K562 (cell line): ENCODE data around the gene FATE1. TPM values are rescaled to one million over a fixed set of nuclear protein-coding genes. Genes with fewer than 3 reads are reported as not detected.

Source experiments
- ATAC-seq: fragments of 200-7000 bp; cut with Tn5 transposase; 3 replicates; pipeline ENCODE4 v1.9.1; 2020; ENCODE audit warnings: moderate library complexity
- BruUV-seq: library from RNA; stranded (reverse); fragments of 400-500 nt; replicated peaks from 2 replicates; lab custom pipeline; 2021; lab: Mats Ljungman, UMichigan
- CTCF ChIA-PET: fragments of 300-600 bp; formaldehyde crosslinking; extraction: SDS; loops from one replicate; lab custom pipeline; 2021; ENCODE audit warnings: low intra/inter-chr PET ratio; lab: Yijun Ruan, JAX
- POLR2A ChIA-PET: fragments of 300-600, 350-650 bp; sonication (Branson Sonifier 250); formaldehyde crosslinking; extraction: SDS; loops from one replicate; lab custom pipeline; 2021; ENCODE audit warnings: antibody characterized with exemption, inconsistent platforms; lab: Yijun Ruan, JAX
- DNase-seq, 4 experiments: peaks; one replicate each; pipeline versions ENCODE4 v3.0.0 to v3.0.0-alpha.2; 2011 to 2018; ENCODE audit warnings: low spot score in 3 of 4, mixed read lengths in 3 of 4; ENCODE audit errors: extremely low read depth in 1 of 4
- FAIRE-seq: peaks from 2 replicates; lab custom pipeline; 2011; peaks lifted over from hg19 to GRCh38; lab: Jason Lieb, UNC
- H2AFZ ChIP-seq: 2 replicates; pipeline ENCODE4 v1.6.0; 2011; ENCODE audit warnings: low read depth, low read length, control low read depth, inconsistent platforms
- H3K27ac ChIP-seq: fragments of 200-600 bp; 3 replicates; pipeline ENCODE4 v1.8.0; 2011; ENCODE audit warnings: low read depth, mild to moderate bottlenecking, control low read depth, inconsistent platforms, low read length, moderate library complexity, mixed read lengths; ENCODE audit errors: extremely low read depth
- H3K27me3 ChIP-seq, 2 experiments: fragments of 300-600 bp in 1 of 2; 2 replicates in 1 of 2; 3 replicates in 1 of 2; pipeline versions ENCODE4 v1.6.0 to v1.8.0; 2011; ENCODE audit warnings: inconsistent platforms in 2 of 2, low read length in 2 of 2, mild to moderate bottlenecking in 1 of 2, mixed read lengths in 1 of 2, moderate library complexity in 1 of 2; ENCODE audit not compliant: control insufficient read depth in 2 of 2, insufficient read depth in 2 of 2
- H3K36me3 ChIP-seq: fragments of 300-600 bp; 3 replicates; pipeline ENCODE4 v1.8.0; 2011; ENCODE audit warnings: mild to moderate bottlenecking, low read length, inconsistent platforms; ENCODE audit not compliant: control insufficient read depth, insufficient read depth
- H3K4me1 ChIP-seq, 2 experiments: fragments of 200-600 bp in 1 of 2; replicated peaks in 1 of 2; 2 replicates in 1 of 2; 3 replicates in 1 of 2; pipeline versions ENCODE4 v1.5.1 to v1.8.0; 2011; ENCODE audit warnings: inconsistent platforms in 2 of 2, low read length in 2 of 2, mild to moderate bottlenecking in 1 of 2, mixed read lengths in 1 of 2, moderate library complexity in 1 of 2; ENCODE audit not compliant: control insufficient read depth in 2 of 2, insufficient read depth in 2 of 2
- H3K4me2 ChIP-seq: 2 replicates; pipeline ENCODE4 v1.6.1; 2011; ENCODE audit warnings: low read length, control low read depth, inconsistent platforms, mixed read lengths; ENCODE audit not compliant: insufficient read depth
- H3K4me3 ChIP-seq: fragments of 200-600 bp; sonication (generic), shearing (Covaris generic); 2 replicates; pipeline ENCODE4 v1.5.1; 2016; ENCODE audit warnings: control low read depth, inconsistent platforms
- H3K79me2 ChIP-seq: fragments of 200-600 bp; 3 replicates; pipeline ENCODE4 v1.8.0; 2011; ENCODE audit warnings: low read length, inconsistent platforms; ENCODE audit not compliant: control insufficient read depth, insufficient read depth
- H3K9ac ChIP-seq, 2 experiments: 2 replicates each; pipeline versions ENCODE4 v1.6.0 to v1.6.1; 2011; ENCODE audit warnings: low read depth in 2 of 2, low read length in 2 of 2, control low read depth in 1 of 2, inconsistent platforms in 1 of 2, mild to moderate bottlenecking in 1 of 2, mixed read lengths in 1 of 2; ENCODE audit not compliant: insufficient read depth in 1 of 2
- H3K9me1 ChIP-seq: one replicate; pipeline ENCODE4 v1.6.0; 2011; ENCODE audit warnings: inconsistent platforms, mild to moderate bottlenecking, low read length, moderate library complexity; ENCODE audit not compliant: control insufficient read depth, insufficient read depth
- H3K9me3 ChIP-seq: replicated peaks from 2 replicates; pipeline ENCODE4 v1.5.1; 2011; ENCODE audit warnings: low read depth, low read length, inconsistent platforms; ENCODE audit not compliant: control insufficient read depth, insufficient read depth
- H4K20me1 ChIP-seq: replicated peaks from 2 replicates; pipeline ENCODE4 v1.6.1; 2011; ENCODE audit warnings: low read length, inconsistent platforms, mixed read lengths; ENCODE audit not compliant: control insufficient read depth, insufficient read depth
- CREM ChIP-seq: IDR thresholded peaks from 2 replicates; pipeline ENCODE4 v1.6.1; 2014; ENCODE audit warnings: antibody characterized with exemption, low read depth
- ILK ChIP-seq: fragments of 450-650 bp; IDR thresholded peaks from 2 replicates; pipeline ENCODE4 v1.6.1; 2016; ENCODE audit warnings: missing genetic modification characterization, low read depth, mild to moderate bottlenecking, missing compliant biosample characterization, moderate library complexity, borderline replicate concordance
- ZNF134 ChIP-seq: fragments of 250-450 bp; sonication (Bioruptor Pico); conservative IDR thresholded peaks from 2 replicates; pipeline ENCODE4 v1.4.0; 2020
- WGBS: fragments of 100-300 bp; shearing (Covaris generic); methylation state at CpG from one replicate; pipeline ENCODE4 v1.1.6; 2016; ENCODE audit warnings: low coverage, mixed read lengths; ENCODE audit not compliant: insufficient coverage; ENCODE audit errors: missing lambda C conversion rate; 5-methylcytosine and 5-hydroxymethylcytosine counted together
- in situ Hi-C: fragments of 300-500 bp; cut with MboI; formaldehyde crosslinking; loops from 4 replicates; pipeline ENCODE4 v1.15.0; 2018; ENCODE audit warnings: inconsistent platforms, mixed read lengths
- intact Hi-C: fragments of 100-400 bp; cut with micrococcal nuclease; formaldehyde crosslinking; loops from 2 replicates; pipeline ENCODE4 v1.14.2; 2022
- polyA plus RNA-seq, 8 experiments: library from polyadenylated mRNA; depleted of rRNA in 4 of 8; stranded (reverse) in 5 of 8; unstranded in 3 of 8; fragments of >200 nt; fragmentation: Nextera tagmentation in 2 of 8; fragmentation: Illumina TruSeq in 1 of 8; extraction: Ambion mirVana in 2 of 8; extraction: Trizol in 1 of 8; gene quantifications; 2 replicates each; pipeline versions ENCODE4 v1.2.1 to v1.2.3, GENCODE V29; 2011 to 2014; ENCODE audit warnings: inconsistent platforms in 1 of 8, missing spikeins in 1 of 8
- total RNA-seq, 7 experiments: library from RNA; depleted of rRNA in 6 of 7; stranded (reverse); fragments of >200 nt in 6 of 7; fragmentation: Illumina TruSeq in 2 of 7; extraction: Trizol in 2 of 7; gene quantifications; 2 replicates each; pipeline versions ENCODE4 v1.2.1 to v1.2.3, GENCODE V29; 2011 to 2021; ENCODE audit warnings: low replicate concordance in 1 of 7
- TF ChIP-seq, protein P1 (sequence below): sonication (generic); formaldehyde crosslinking; IDR thresholded peaks from 2 replicates; pipeline ENCODE4 v1.8.0; 2022; ENCODE audit warnings: mild to moderate bottlenecking, missing genetic modification reagents
- TF ChIP-seq, protein P2 (sequence below): fragments of 450-650 bp; formaldehyde crosslinking; IDR thresholded peaks from 2 replicates; pipeline ENCODE4 v1.4.0; 2020; ENCODE audit warnings: mild to moderate bottlenecking, moderate library complexity
- TF ChIP-seq, protein P3 (sequence below), 2 experiments: IDR thresholded peaks; 2 replicates each; pipeline ENCODE4 v1.6.1; 2011; ENCODE audit warnings: borderline replicate concordance in 1 of 2, control low read depth in 1 of 2, low read depth in 1 of 2, low read length in 1 of 2, mild to moderate bottlenecking in 1 of 2, mixed read lengths in 1 of 2, moderate library complexity in 1 of 2; ENCODE audit not compliant: insufficient read depth in 1 of 2, insufficient read length in 1 of 2, poor library complexity in 1 of 2, severe bottlenecking in 1 of 2; ENCODE audit errors: extremely low read depth in 1 of 2
- TF ChIP-seq, protein P4 (sequence below): sonication (generic); formaldehyde crosslinking; IDR thresholded peaks from 2 replicates; pipeline ENCODE4 v1.8.0; 2023; ENCODE audit warnings: mild to moderate bottlenecking, missing genetic modification reagents

FATE1 gene
- total and polyA plus RNA-seq, 9 of the 15 experiments (the other 6 are each of a cell fraction or from before 2014, with no cell fraction given): not detected

DNA sequence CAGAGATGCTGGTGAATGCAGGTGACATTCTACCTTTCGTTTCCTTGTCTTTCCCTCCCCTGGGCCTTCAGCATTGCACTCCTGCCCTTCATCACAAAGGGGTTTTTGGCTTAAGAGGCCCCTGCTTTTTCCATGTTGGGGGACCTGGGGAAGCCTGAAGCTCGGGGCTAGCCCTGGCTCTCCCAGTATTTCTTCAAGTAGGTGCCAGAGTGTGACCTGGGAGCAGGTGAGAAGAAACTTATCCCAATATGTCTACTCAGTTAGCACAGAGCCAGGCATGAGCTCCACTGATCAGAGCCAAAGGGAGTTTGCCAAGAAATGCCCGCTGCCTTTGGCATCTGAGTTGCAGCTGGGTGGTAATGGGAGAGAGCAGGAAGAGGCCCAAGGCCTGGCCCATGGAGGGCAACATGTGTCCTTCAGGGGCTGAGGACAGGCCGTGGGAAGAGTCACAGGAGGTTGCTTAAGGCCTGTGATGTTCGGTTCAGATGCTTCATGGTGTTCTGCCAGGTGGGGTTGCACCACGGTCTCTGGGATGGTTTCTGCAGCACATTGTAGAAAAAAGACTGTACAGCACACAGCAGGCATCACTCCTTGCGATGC is 13.0 kb upstream of the FATE1 start:
- H3K79me2 ChIP-seq: no peaks in the 10 kb centered on the region
- H3K36me3 ChIP-seq: no peaks in the 10 kb centered on the region
- H2AFZ ChIP-seq: no peak overlapping the region
- H3K27me3 ChIP-seq: peaks cover 3 to 47% of the 10 kb centered on the region in 2 experiments; a peak in 3 of 5 replicates
- FAIRE-seq (no peak), DNase-seq (no peak), ATAC-seq (no peak)
- in situ Hi-C loops (no loop called here), intact Hi-C loops (no loop called here)
- no peak overlapping the region for H3K9ac ChIP-seq
- no peak overlapping the region for H3K4me3 ChIP-seq
- ChIA-PET CTCF (no interaction called here), POLR2A (no interaction called here)
- H3K9me3 ChIP-seq: no peaks in the 10 kb centered on the region
- no peaks in the 10 kb centered on the region for H3K4me1 ChIP-seq
- H3K9me1 ChIP-seq: no peaks in the 10 kb centered on the region
- no peaks in the 10 kb centered on the region for H4K20me1 ChIP-seq
- WGBS: 0% methylated on average over 5 of the region's 7 CpGs
- H3K27ac ChIP-seq: no peak overlapping the region
- no peak overlapping the region for H3K4me2 ChIP-seq
- no TSS peak for BruUV-seq
- TF ChIP-seq, protein P1, sequence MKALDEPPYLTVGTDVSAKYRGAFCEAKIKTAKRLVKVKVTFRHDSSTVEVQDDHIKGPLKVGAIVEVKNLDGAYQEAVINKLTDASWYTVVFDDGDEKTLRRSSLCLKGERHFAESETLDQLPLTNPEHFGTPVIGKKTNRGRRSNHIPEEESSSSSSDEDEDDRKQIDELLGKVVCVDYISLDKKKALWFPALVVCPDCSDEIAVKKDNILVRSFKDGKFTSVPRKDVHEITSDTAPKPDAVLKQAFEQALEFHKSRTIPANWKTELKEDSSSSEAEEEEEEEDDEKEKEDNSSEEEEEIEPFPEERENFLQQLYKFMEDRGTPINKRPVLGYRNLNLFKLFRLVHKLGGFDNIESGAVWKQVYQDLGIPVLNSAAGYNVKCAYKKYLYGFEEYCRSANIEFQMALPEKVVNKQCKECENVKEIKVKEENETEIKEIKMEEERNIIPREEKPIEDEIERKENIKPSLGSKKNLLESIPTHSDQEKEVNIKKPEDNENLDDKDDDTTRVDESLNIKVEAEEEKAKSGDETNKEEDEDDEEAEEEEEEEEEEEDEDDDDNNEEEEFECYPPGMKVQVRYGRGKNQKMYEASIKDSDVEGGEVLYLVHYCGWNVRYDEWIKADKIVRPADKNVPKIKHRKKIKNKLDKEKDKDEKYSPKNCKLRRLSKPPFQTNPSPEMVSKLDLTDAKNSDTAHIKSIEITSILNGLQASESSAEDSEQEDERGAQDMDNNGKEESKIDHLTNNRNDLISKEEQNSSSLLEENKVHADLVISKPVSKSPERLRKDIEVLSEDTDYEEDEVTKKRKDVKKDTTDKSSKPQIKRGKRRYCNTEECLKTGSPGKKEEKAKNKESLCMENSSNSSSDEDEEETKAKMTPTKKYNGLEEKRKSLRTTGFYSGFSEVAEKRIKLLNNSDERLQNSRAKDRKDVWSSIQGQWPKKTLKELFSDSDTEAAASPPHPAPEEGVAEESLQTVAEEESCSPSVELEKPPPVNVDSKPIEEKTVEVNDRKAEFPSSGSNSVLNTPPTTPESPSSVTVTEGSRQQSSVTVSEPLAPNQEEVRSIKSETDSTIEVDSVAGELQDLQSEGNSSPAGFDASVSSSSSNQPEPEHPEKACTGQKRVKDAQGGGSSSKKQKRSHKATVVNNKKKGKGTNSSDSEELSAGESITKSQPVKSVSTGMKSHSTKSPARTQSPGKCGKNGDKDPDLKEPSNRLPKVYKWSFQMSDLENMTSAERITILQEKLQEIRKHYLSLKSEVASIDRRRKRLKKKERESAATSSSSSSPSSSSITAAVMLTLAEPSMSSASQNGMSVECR (CRISPR knock-in tag): no peak
- TF ChIP-seq, protein P2, sequence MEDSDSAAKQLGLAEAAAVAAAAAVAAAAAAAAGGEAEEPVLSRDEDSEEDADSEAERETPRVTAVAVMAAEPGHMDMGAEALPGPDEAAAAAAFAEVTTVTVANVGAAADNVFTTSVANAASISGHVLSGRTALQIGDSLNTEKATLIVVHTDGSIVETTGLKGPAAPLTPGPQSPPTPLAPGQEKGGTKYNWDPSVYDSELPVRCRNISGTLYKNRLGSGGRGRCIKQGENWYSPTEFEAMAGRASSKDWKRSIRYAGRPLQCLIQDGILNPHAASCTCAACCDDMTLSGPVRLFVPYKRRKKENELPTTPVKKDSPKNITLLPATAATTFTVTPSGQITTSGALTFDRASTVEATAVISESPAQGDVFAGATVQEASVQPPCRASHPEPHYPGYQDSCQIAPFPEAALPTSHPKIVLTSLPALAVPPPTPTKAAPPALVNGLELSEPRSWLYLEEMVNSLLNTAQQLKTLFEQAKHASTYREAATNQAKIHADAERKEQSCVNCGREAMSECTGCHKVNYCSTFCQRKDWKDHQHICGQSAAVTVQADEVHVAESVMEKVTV (CRISPR knock-in tag): no peak
- TF ChIP-seq CREM (no peak), ILK (no peak), ZNF134 (CRISPR knock-in tag) (no peak)
- TF ChIP-seq, protein P3, sequence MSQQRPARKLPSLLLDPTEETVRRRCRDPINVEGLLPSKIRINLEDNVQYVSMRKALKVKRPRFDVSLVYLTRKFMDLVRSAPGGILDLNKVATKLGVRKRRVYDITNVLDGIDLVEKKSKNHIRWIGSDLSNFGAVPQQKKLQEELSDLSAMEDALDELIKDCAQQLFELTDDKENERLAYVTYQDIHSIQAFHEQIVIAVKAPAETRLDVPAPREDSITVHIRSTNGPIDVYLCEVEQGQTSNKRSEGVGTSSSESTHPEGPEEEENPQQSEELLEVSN (IDR thresholded peaks at IDR 0.05; ENCODE audit: borderline replicate concordance in 1 of 2, extremely low read depth in 1 of 2, insufficient read depth in 1 of 2, insufficient read length in 1 of 2, low read depth in 1 of 2, low read length in 1 of 2, poor library complexity in 1 of 2, severe bottlenecking in 1 of 2): no peak
- TF ChIP-seq, protein P4, sequence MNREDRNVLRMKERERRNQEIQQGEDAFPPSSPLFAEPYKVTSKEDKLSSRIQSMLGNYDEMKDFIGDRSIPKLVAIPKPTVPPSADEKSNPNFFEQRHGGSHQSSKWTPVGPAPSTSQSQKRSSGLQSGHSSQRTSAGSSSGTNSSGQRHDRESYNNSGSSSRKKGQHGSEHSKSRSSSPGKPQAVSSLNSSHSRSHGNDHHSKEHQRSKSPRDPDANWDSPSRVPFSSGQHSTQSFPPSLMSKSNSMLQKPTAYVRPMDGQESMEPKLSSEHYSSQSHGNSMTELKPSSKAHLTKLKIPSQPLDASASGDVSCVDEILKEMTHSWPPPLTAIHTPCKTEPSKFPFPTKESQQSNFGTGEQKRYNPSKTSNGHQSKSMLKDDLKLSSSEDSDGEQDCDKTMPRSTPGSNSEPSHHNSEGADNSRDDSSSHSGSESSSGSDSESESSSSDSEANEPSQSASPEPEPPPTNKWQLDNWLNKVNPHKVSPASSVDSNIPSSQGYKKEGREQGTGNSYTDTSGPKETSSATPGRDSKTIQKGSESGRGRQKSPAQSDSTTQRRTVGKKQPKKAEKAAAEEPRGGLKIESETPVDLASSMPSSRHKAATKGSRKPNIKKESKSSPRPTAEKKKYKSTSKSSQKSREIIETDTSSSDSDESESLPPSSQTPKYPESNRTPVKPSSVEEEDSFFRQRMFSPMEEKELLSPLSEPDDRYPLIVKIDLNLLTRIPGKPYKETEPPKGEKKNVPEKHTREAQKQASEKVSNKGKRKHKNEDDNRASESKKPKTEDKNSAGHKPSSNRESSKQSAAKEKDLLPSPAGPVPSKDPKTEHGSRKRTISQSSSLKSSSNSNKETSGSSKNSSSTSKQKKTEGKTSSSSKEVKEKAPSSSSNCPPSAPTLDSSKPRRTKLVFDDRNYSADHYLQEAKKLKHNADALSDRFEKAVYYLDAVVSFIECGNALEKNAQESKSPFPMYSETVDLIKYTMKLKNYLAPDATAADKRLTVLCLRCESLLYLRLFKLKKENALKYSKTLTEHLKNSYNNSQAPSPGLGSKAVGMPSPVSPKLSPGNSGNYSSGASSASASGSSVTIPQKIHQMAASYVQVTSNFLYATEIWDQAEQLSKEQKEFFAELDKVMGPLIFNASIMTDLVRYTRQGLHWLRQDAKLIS (CRISPR knock-in tag): no peak
